ENCODE data around the gene CEP192. TPM values are rescaled to one million over a fixed set of nuclear protein-coding genes. Genes with fewer than 3 reads are reported as not detected.

The CEP192 gene
- total and polyA plus RNA-seq, 10 of the 15 experiments (the other 5 are each of a cell fraction or from before 2014, with no cell fraction given) = 15.4 to 58.2 (median 29.6) TPM

DNA sequence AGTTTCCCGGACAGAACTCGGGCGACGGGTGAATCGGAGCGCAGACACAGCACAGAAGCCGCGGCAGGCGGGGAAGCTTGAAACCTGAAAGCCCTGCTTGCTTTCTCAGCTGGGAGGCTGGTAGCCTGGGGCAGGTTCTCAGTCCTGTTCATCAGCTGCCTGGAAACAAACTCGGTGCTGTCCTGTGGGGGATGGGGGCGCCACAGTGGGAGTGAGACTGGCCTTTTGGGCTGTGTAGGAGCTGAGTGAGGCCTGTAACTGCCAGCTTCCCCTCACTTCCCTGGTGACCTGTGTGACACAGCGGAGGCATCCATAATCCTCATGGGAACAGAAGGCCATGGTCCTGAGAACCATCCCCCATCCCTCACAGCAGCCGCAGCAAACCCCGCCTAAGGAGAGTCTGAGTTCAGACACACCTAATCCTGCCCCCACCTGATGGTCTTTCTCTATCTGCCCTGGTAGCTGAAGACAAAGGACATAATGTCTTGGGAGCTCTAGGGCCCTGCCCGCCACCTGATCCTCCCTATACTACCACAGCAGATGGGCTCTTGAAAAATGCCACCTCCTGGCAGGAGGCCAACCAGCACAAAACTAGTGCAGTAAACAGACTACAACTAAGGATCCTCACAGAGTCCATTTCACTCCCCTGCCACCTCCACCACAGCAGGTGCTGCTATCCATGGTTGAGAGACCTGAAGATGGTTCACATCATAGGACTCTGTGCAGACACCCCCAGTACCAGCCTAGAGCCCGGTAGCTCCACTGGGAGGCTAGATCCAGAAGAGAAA is 174.7 kb downstream of the CEP192 start:
- intact Hi-C loops (cut with micrococcal nuclease; ENCODE audit: unreplicated experiment) = no loop called here

More for the DNA sequence above, 174.7 kb downstream of the CEP192 start:
- in situ Hi-C loops (cut with MboI) = loop anchor here (25.0 kb wide), 1 partner anchor 471 kb away; no protein-coding TSS in a partner anchor
- no peaks in the 10 kb centered on the region; a peak in 1 of 4 replicates for H3K27me3 ChIP-seq (replicated peaks in 1 of 2; ENCODE audit: control insufficient read depth in 2 of 2, insufficient read depth in 2 of 2, low read length in 1 of 2)
- H3K4me1 ChIP-seq (ENCODE audit: control insufficient read depth, insufficient read depth, low read length) = no peaks in the 10 kb centered on the region
- ChIA-PET POLR2A (no interaction called here), SMC1A (ENCODE audit: uncharacterized antibody, unreplicated experiment) (interaction anchor here (0.7 kb wide), 1 partner anchor 277 kb away, joined by 3 read pairs; no protein-coding TSS in a partner anchor), CTCF (no interaction called here), RAD21 (ENCODE audit: unreplicated experiment) (no interaction called here)
- WGBS (ENCODE audit: insufficient coverage, insufficient replicate concordance, low lambda C conversion rate, missing lambda C conversion rate) = 71% methylated on average over 16 of the region's 16 CpGs
- no peak overlapping the region for H3K4me2 ChIP-seq (ENCODE audit: control insufficient read depth, insufficient read depth)
- no peak overlapping the region for H3K9ac ChIP-seq (ENCODE audit: control insufficient read depth, insufficient read depth, low read length)
- no peaks in the 10 kb centered on the region for H3K79me2 ChIP-seq (ENCODE audit: control insufficient read depth, insufficient read depth, low read length)
- no peaks in the 10 kb centered on the region for H3K36me3 ChIP-seq (ENCODE audit: control insufficient read depth in 2 of 2, insufficient read depth in 2 of 2, low read length in 1 of 2)
- BruUV-seq (replicated peaks) = no TSS peak
- no peak for TF ChIP-seq BRCA1 (IDR thresholded peaks at IDR 0.05; ENCODE audit: low read depth, low read length)
- no peak for TF ChIP-seq ZZZ3 (IDR thresholded peaks at IDR 0.05; ENCODE audit: control insufficient read depth, insufficient read length, low read depth)
- no peak for TF ChIP-seq SRF (IDR thresholded peaks at IDR 0.05; ENCODE audit: low read depth in 2 of 2, low read length in 2 of 2)
- no peak for TF ChIP-seq SMC3 (IDR thresholded peaks at IDR 0.05; ENCODE audit: borderline replicate concordance, low read length)
- TF ChIP-seq ZNF24 (IDR thresholded peaks at IDR 0.05) = no peak
- TF ChIP-seq CEBPB (IDR thresholded peaks at IDR 0.05; ENCODE audit: borderline replicate concordance in 1 of 2, low read depth in 2 of 2, low read length in 2 of 2) = no peak
- TF ChIP-seq SIN3A (IDR thresholded peaks at IDR 0.05; ENCODE audit: low read depth, low read length) = no peak
- TF ChIP-seq, protein P1, sequence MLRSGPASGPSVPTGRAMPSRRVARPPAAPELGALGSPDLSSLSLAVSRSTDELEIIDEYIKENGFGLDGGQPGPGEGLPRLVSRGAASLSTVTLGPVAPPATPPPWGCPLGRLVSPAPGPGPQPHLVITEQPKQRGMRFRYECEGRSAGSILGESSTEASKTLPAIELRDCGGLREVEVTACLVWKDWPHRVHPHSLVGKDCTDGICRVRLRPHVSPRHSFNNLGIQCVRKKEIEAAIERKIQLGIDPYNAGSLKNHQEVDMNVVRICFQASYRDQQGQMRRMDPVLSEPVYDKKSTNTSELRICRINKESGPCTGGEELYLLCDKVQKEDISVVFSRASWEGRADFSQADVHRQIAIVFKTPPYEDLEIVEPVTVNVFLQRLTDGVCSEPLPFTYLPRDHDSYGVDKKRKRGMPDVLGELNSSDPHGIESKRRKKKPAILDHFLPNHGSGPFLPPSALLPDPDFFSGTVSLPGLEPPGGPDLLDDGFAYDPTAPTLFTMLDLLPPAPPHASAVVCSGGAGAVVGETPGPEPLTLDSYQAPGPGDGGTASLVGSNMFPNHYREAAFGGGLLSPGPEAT (IDR thresholded peaks at IDR 0.05; ENCODE audit: low read depth) = no peak
- no peak for TF ChIP-seq ZNF217 (IDR thresholded peaks at IDR 0.05)
- no peak for TF ChIP-seq EZH2 (IDR thresholded peaks at IDR 0.05; ENCODE audit: borderline replicate concordance, control insufficient read depth, low read depth, low read length)
- no peak for TF ChIP-seq ZNF207 (IDR thresholded peaks at IDR 0.05; ENCODE audit: borderline replicate concordance)
- TF ChIP-seq TCF12 (IDR thresholded peaks at IDR 0.05; ENCODE audit: low read depth, low read length) = no peak
- TF ChIP-seq, protein P2, sequence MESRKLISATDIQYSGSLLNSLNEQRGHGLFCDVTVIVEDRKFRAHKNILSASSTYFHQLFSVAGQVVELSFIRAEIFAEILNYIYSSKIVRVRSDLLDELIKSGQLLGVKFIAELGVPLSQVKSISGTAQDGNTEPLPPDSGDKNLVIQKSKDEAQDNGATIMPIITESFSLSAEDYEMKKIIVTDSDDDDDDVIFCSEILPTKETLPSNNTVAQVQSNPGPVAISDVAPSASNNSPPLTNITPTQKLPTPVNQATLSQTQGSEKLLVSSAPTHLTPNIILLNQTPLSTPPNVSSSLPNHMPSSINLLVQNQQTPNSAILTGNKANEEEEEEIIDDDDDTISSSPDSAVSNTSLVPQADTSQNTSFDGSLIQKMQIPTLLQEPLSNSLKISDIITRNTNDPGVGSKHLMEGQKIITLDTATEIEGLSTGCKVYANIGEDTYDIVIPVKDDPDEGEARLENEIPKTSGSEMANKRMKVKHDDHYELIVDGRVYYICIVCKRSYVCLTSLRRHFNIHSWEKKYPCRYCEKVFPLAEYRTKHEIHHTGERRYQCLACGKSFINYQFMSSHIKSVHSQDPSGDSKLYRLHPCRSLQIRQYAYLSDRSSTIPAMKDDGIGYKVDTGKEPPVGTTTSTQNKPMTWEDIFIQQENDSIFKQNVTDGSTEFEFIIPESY (IDR thresholded peaks at IDR 0.05) = no peak
- no peak overlapping the region for H3K27ac ChIP-seq (ENCODE audit: control insufficient read depth, insufficient read depth)
- ATAC-seq (no peak), DNase-seq (ENCODE audit: low read depth, low spot score) (no peak), FAIRE-seq (no peak)
- H3K9me3 ChIP-seq (replicated peaks; ENCODE audit: control insufficient read depth, insufficient read depth, low read length) = no peaks in the 10 kb centered on the region
- H2AFZ ChIP-seq (ENCODE audit: control insufficient read depth, low read depth, low read length) = no peak overlapping the region
- H4K20me1 ChIP-seq (ENCODE audit: control insufficient read depth, insufficient read depth) = no peaks in the 10 kb centered on the region
- H3K4me3 ChIP-seq = no peak overlapping the region
